MG63 (cell line): ENCODE measurements around the gene RITA1. TPM values are rescaled to one million over a fixed set of nuclear protein-coding genes. Genes with fewer than 3 reads are reported as not detected.

Experiments
- DNase-seq: peaks from one replicate; pipeline ENCODE4 v3.0.0-alpha.2; 2020
- H3K27me3 ChIP-seq: fragments of 250-450 bp; sonication (Bioruptor Pico); 2 replicates; pipeline ENCODE4 v1.5.1; 2020; ENCODE audit warnings: mild to moderate bottlenecking, moderate library complexity
- H3K36me3 ChIP-seq: fragments of 250-450 bp; sonication (Bioruptor Pico); 2 replicates; pipeline ENCODE4 v1.5.1; 2020; ENCODE audit warnings: mild to moderate bottlenecking, moderate library complexity
- H3K4me3 ChIP-seq: fragments of 250-450 bp; sonication (Bioruptor Pico); 2 replicates; pipeline ENCODE4 v1.5.1; 2020; ENCODE audit warnings: mild to moderate bottlenecking, moderate library complexity
- H3K9me3 ChIP-seq: fragments of 250-450 bp; sonication (Bioruptor Pico); 2 replicates; pipeline ENCODE4 v1.5.1; 2020; ENCODE audit warnings: mild to moderate bottlenecking, moderate library complexity
- total RNA-seq: library from RNA; depleted of rRNA; stranded (reverse); fragments of >200 nt; shearing (Covaris generic); gene quantifications from 2 replicates; pipeline ENCODE4 v1.2.3, GENCODE V29; 2014; ENCODE audit warnings: low replicate concordance

Gene RITA1
- total RNA-seq, 1 experiment from 2014 or later: 38.6 TPM

GRCh38 chr12:113151655-113152054 lies 33.9 kb upstream of the RITA1 start:
- no peak for DNase-seq
- Histone ChIP-seq H3K9me3 (no peaks in the 10 kb centered on the region), H3K4me3 (no peak overlapping the region), H3K27me3 (peaks cover 19% of the 10 kb centered on the region), H3K36me3 (no peaks in the 10 kb centered on the region)

GRCh38 chr12:113152196-113152834 lies 33.2 kb upstream of the RITA1 start:
- no peak overlapping the region for H3K4me3 ChIP-seq
- no peaks in the 10 kb centered on the region for H3K36me3 ChIP-seq
- H3K9me3 ChIP-seq: no peaks in the 10 kb centered on the region
- peaks cover 19% of the 10 kb centered on the region for H3K27me3 ChIP-seq
- no peak for DNase-seq

- peak; percentile 81 for DNase-seq
- Histone ChIP-seq H3K9me3 (no peaks in the 10 kb centered on the region), H3K27me3 (peaks cover 19% of the 10 kb centered on the region), H3K36me3 (peaks cover 2% of the 10 kb centered on the region; the same call in 1 of the 2 replicates), H3K4me3 (peak overlapping the region; percentile 42)
These were observed 32.4 kb upstream of the RITA1 start for GRCh38 chr12:113152835-113153814.

GRCh38 chr12:113154351-113154973 lies 31.1 kb upstream of the RITA1 start:
- H3K9me3 ChIP-seq: no peaks in the 10 kb centered on the region
- no peak overlapping the region for H3K4me3 ChIP-seq
- peaks cover 19% of the 10 kb centered on the region for H3K27me3 ChIP-seq
- H3K36me3 ChIP-seq: peaks cover 11% of the 10 kb centered on the region
- DNase-seq: peak; percentile 36

- H3K27me3 ChIP-seq: peaks cover 19% of the 10 kb centered on the region
- H3K4me3 ChIP-seq: no peak overlapping the region
- H3K9me3 ChIP-seq: no peaks in the 10 kb centered on the region
- no peak for DNase-seq
- peaks cover 11% of the 10 kb centered on the region for H3K36me3 ChIP-seq
These were observed 30.5 kb upstream of the RITA1 start for GRCh38 chr12:113155060-113155459.

GRCh38 chr12:113155646-113156045 lies 29.9 kb upstream of the RITA1 start:
- H3K9me3 ChIP-seq: no peaks in the 10 kb centered on the region
- H3K36me3 ChIP-seq: peaks cover 17% of the 10 kb centered on the region
- peaks cover 19% of the 10 kb centered on the region for H3K27me3 ChIP-seq
- H3K4me3 ChIP-seq: no peak overlapping the region
- no peak for DNase-seq

GRCh38 chr12:113157218-113157859 lies 28.2 kb upstream of the RITA1 start:
- peaks cover 17% of the 10 kb centered on the region for H3K27me3 ChIP-seq
- DNase-seq: no peak
- H3K4me3 ChIP-seq: no peak overlapping the region
- no peaks in the 10 kb centered on the region for H3K9me3 ChIP-seq
- peaks cover 23% of the 10 kb centered on the region for H3K36me3 ChIP-seq

GRCh38 chr12:113158439-113159203 lies 26.9 kb upstream of the RITA1 start:
- no peaks in the 10 kb centered on the region for H3K9me3 ChIP-seq
- H3K27me3 ChIP-seq: peaks cover 12% of the 10 kb centered on the region
- no peak for DNase-seq
- H3K4me3 ChIP-seq: no peak overlapping the region
- peaks cover 25% of the 10 kb centered on the region for H3K36me3 ChIP-seq

- Histone ChIP-seq H3K27me3 (no peaks in the 10 kb centered on the region), H3K4me3 (no peak overlapping the region), H3K36me3 (peaks cover 28% of the 10 kb centered on the region), H3K9me3 (no peaks in the 10 kb centered on the region)
- DNase-seq: no peak
These were observed 25.6 kb upstream of the RITA1 start for GRCh38 chr12:113159937-113160336.

- H3K27me3 ChIP-seq: no peaks in the 10 kb centered on the region
- no peaks in the 10 kb centered on the region for H3K9me3 ChIP-seq
- peaks cover 35% of the 10 kb centered on the region for H3K36me3 ChIP-seq
- no peak overlapping the region for H3K4me3 ChIP-seq
- peak; percentile 19 for DNase-seq
These were observed 24.0 kb upstream of the RITA1 start for GRCh38 chr12:113161415-113162016.

GRCh38 chr12:113162102-113163029 lies 23.2 kb upstream of the RITA1 start:
- peak; percentile 17 for DNase-seq
- H3K9me3 ChIP-seq: no peaks in the 10 kb centered on the region
- no peaks in the 10 kb centered on the region for H3K27me3 ChIP-seq
- peaks cover 38% of the 10 kb centered on the region for H3K36me3 ChIP-seq
- no peak overlapping the region for H3K4me3 ChIP-seq

- H3K4me3 ChIP-seq: no peak overlapping the region
- H3K36me3 ChIP-seq: peaks cover 44% of the 10 kb centered on the region
- H3K27me3 ChIP-seq: no peaks in the 10 kb centered on the region
- DNase-seq: no peak
- H3K9me3 ChIP-seq: no peaks in the 10 kb centered on the region
These were observed 22.5 kb upstream of the RITA1 start for GRCh38 chr12:113163030-113163360.

GRCh38 chr12:113164014-113164413 lies 21.5 kb upstream of the RITA1 start:
- Histone ChIP-seq H3K9me3 (no peaks in the 10 kb centered on the region), H3K4me3 (no peak overlapping the region), H3K36me3 (peaks cover 42% of the 10 kb centered on the region), H3K27me3 (no peaks in the 10 kb centered on the region)
- no peak for DNase-seq

- Histone ChIP-seq H3K9me3 (no peaks in the 10 kb centered on the region), H3K4me3 (no peak overlapping the region), H3K27me3 (no peaks in the 10 kb centered on the region), H3K36me3 (peaks cover 50% of the 10 kb centered on the region)
- no peak for DNase-seq
These were observed 19.7 kb upstream of the RITA1 start for GRCh38 chr12:113165521-113166450.
